Stimulated activated CD4-positive, alpha-beta T cell treated with anti-CD3 and anti-CD28 coated beads, Interleukin-4, amount 100 ng/mL, for 48 hours (primary cell): ENCODE results near the gene GSG1L.
A peak's percentile ranks its signal among the peaks of the same experiment; 100 is the strongest.
"Not testable (repeated sequence)": the region's sequence is repeated elsewhere in the genome, so short reads cannot be mapped to it uniquely, and the experiment has no call there.

Source experiments
- DNase-seq, 2 donors: peaks; one replicate each; pipeline ENCODE4 v3.0.0-alpha.2; 2020; ENCODE audit warnings: low read depth in 2 of 2

GSG1L gene

DNA sequence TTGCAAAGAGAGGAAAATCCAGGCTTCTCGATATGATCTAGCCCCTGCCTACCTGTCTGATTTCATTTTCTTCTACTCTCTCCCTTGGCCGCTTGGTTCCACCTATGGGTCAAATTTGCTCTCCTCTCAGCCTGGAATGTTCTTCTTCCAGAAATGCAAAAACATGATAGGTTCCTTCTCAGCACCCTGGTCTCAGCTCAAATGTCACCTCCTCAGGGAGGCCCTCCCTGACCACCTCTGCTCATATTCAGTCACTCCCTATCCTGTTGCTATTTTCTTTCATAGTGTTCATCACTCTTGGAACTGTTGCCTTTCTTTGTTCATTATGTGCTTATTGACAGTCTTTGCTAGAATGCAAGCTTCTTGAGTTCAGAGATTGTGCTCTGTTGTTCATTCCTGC lies 305.0 kb downstream of the GSG1L start:
- no peak for DNase-seq

DNA sequence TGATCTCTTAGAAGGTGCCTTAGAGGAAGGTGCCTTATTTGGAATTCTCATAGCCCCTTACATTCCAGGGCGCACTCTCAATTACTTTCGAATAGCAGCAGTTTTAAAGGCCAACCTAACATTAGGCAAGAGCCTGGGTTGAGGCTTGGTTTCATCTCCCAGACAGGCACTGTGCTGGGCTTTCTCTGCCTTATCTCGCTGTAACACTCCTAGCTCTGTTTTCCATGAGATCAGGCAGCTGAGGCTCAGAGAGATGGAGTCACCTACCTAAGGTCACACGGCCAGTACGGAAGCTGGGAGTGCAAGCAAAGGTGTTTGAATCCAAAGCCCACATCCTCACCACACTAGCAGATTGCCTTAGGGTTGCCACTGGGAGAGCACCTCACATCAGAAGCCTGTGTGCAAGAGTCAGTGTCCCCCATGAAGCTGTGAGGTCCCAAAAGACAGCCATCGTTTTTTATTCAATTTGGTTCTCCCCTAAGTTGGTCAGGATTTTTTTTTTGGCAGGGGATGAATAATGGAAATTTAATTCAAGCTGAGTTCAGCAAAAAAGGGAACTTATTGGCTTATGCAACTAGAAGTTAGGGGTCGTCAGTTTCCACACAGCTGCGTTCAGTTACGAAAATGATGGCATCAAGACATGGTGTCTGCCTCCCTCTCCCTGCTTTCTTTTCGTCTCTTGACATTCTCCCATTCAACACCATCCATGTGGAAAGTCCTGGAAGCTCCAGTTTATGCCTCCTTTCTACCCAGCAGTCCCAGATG lies 307.1 kb downstream of the GSG1L start:
- no peak for DNase-seq

DNA sequence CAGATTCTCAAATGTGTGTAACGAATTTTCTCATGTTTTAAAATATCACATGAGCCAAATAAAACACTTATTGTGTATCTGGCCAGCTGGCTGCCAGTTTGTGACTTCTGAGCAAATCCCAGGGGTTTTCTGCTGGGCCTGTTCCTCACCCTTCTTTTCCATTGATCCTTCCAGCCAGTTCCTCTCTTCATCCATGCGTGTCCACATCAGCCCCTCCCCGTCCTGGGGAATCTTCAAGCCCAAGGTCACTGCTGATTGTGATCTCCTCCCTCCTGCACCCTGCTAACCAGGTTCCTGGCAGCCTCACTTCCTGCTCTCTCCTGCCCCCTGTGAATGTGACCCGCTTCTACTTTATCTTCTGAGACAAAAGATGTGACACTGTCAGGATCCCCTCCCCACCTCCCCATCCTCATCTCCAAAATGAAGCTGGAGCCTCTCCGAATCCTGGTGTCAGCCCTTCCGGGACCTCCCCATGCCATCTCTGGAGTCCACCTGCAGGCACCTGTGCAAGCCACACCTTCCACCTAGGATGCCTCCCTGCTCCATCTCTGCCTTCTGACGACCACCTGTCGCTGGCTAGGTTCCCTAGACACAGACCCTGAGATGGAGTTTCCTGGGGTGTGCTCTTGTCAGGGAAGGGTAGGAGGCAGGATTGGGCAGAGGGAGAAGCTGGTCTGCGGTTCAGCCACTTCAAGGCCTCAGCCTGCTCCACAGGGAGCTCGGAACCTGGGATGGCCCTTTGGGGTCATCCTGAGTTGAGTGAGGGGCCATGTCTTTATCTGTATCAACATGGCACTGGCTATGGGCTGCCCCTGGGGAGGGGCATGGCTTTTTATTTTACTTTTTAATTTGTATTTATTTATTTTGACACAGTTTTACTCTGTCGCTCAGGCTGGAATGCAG lies 308.5 kb downstream of the GSG1L start:
- no peak for DNase-seq

DNA sequence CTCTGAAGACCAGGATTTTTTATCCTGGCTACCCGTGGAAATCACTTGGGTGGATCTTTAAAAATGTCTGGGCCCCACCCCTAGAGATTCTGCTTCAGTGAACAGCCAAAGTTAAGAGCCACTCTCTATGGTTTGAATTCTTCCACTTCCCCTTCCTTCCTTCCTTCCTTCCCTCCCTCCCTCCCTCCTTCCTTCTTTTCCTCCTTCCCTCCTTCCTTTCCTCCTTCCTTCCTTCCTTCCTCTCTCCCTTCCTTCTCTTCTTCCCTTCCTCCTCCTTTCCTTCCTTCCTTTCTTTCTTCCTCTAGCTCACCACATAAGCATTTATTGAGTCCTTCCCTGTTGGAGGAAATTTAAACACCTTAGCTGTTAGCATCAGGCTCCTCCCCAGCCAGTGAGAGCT lies 310.0 kb downstream of the GSG1L start:
- DNase-seq = no peak

DNA sequence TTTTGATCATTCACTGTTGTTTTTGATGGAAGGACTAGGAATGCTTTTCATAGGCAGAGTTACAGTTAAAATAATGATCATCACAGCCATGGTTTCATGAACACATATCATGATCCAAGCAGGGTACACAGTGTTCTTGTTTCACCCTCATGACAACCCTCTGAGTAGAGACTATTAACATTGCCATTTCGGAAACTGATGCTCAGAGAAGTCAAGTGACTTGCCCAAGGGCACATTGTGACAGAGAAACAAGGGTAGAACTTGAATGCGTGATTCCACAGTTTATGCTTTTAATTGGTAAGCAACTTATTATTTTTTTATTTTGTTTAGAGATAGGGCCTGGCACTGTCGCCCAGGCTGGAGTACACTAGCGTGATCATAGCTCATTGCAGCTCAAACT lies 311.3 kb downstream of the GSG1L start:
- DNase-seq = no peak

DNA sequence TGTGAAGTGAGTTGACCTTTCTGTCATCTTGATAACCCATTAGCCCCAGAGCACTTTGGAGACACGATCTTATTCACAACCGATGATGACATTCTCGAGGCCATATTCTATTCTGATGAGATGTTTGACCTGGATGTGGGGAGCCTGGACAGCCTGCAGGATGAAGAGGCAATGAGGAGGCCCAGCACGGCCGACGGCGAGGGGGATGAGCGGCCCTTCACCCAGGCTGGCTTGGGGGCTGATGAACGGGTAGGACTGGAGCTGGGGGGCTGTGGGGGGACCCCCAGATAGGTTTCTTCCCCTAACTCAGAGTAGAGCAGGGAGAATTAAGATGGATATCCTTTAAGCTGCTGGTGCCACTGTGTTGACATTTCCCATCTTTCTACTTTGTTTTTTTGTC lies 311.8 kb downstream of the GSG1L start:
- DNase-seq = no peak

DNA sequence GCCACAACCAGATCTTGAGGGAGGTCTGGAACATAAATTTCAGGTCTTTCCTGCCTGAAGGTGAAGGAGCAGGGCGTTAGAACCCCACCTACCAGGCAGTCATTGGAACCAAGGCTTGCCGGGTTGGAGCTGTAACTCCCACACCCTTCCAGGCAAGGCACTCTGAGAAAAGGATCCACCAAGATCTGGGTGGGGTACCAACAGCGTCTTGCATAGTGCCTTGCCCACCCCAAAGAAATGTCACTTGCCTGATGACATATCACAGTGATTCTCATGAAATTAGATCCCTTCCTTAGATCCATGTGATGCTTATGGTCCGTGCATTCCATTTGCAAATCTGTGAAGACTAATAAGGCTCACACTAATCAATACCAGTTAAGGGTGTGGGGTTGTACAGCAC lies 312.3 kb downstream of the GSG1L start:
- no peak for DNase-seq

DNA sequence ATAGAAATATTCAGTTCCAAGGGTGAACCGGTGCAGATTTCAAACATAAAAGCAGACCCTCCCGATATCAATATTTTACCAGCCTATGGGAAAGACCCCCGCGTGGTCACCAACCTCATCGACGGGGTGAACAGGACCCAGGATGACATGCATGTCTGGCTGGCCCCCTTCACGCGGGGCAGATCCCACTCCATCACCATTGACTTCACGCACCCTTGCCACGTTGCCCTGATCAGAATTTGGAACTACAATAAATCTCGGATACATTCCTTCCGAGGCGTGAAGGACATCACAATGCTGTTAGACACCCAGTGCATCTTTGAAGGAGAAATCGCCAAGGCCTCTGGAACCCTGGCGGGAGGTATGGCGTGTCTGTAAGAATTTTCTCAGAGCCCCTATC lies 313.6 kb downstream of the GSG1L start:
- no peak for DNase-seq

DNA sequence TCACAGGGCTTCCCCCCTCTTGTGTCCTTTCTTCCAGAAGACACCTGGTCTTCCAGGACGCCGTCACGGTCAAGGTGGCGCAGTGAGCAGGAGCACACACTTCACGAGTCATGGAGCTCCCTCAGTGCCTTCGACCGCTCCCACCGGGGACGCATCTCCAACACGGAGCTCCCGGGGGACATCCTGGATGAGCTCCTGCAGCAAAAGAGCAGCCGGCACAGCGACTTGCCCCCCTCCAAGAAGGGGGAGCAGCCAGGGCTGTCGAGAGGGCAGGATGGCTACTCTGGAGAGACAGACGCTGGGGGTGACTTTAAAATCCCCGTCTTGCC lies 314.0 kb downstream of the GSG1L start:
- DNase-seq = no peak

DNA sequence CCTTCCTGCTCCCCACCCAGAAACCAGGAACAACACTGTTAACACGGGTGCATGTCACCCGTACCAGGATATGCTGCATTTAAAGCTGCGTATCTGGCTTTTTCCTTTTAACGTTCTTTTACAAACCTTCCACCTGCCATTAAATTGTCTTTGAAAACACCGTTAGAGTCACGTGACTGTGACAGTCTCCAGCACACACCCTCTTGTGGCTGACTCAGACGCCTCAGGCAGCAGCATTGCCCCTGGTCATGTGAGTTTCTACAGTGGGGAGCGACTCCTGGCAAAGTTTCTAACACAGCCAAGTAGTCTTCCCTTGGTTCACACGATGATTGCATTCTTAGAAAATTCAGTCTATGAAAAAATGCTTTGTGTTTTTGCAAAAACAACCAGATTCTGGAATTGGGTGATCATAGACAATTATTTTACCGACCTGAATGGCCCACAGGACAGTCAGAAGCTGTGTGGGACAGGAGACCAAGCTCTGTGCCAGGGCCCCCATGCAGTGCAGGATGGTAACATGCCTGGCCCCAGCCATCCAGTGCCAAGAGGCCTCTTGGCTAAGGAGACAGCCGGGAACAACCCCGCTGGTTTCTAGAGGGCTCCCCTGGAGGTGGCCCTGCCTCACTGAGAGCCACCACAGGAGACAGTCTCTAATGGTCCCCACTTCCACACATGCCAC lies 314.5 kb downstream of the GSG1L start:
- DNase-seq = peak in 1 of 2 donors; percentile 11

DNA sequence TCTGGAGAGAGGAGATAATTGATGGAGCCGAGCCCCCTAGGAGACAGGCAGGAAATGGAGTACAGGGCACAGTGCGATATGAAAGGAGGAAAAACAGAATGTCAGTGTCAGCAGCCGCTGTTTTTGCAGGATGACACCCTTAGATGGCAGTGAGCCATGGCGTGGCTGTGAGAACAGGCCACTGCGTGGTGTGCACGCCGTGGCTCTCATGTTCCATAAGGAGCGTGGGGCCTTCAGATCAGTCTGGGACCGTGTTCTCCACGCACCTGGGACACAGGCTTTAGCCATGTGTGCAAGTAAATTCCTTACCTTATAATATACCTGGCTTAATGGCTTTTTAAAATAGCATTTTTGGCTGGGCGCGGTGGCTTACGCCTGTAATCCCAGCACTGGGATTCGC lies 315.6 kb downstream of the GSG1L start:
- DNase-seq = no peak

DNA sequence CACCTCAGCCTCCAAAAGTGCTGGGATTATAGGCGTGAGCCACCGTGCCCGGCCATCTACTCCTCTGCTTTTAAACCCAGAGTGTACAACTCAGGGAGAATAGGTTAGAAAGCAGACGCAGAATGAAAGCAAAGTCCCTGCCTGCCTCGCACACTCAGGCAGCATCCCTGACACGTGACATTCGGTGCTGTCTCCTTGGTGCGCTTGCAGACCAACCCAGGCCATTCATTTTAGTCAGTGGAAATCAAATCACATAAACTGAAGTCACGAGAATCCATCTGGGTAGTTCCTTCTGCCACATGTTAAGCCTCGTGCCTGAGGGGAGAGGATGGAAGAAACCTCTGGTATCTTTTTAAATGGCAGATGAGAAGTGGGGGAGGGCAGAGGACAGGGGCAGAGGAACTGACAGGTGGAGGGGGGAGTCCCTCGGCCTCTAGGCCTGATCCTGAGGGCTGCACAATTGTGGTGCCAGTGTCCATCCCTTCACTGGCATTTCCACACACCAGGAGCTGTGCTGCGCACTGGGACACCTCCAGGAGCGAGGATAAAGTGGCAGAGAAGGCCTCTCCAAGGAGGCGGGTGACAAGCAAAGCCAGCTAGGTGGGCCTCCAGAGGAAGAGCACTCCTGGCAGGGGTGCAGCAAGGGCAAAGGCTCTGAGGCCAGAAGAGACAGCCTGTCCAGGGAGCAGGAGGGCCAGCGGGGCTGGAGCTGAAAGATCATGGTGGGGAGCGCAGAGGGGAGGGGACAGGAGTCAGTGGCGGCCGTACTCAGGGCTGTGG lies 317.2 kb downstream of the GSG1L start:
- no peak for DNase-seq

DNA sequence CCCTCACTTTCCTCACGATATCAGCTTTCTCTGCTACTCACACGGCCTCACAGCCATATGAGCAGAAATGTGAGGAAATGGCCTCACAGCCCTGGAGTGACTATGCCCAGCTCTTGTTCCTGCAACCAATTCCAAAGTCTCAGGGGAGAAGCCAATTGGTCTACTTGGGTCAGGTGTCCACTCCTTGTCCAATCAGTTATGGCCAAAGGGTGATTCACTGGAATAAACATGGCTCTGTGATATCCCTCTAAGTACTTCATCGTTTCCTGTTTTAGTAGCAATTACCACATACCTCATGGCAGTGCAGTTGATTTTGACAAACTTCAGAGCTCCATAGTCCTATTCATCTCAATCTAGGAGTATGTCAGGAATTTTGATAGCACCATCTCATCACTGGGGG lies 318.2 kb downstream of the GSG1L start:
- DNase-seq = no peak

DNA sequence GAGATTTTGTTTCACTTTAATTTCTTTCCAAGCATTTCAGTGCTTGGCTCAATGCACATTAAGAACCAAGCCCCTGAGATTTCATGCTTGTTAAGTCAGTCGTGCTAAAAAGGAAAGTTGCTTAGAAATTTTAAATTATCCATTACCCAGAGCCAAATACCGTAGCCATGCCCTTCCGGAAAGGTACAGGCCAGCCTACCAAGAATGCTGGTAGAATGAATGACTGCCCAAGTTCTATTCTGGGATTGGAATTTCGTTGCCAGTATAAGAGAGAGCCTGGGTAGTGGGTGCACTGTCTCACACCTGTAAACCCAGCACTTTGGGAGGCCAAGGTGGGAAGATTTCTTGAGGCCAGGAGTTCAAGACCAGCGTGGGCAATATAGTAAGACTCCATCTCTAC lies 319.6 kb downstream of the GSG1L start:
- no peak for DNase-seq

DNA sequence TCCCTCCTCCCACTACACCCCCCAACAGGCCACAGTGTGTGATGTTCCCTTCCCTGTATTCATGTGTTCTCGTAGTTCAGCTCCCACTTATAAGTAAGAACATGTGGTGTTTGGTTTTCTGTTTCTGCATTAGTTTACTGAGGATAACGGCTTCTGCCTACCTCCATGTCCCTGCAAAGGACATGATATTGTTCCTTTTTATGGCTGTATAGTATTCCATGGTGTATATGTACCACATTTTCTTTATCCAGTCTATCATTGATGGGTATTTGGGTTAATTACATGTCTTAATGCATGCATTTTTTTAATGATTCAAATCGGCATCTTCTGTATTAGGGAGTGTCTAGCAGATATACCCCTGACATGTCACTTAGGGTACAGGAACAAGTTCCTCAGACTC lies 320.5 kb downstream of the GSG1L start:
- not testable (repeated sequence) for DNase-seq

DNA sequence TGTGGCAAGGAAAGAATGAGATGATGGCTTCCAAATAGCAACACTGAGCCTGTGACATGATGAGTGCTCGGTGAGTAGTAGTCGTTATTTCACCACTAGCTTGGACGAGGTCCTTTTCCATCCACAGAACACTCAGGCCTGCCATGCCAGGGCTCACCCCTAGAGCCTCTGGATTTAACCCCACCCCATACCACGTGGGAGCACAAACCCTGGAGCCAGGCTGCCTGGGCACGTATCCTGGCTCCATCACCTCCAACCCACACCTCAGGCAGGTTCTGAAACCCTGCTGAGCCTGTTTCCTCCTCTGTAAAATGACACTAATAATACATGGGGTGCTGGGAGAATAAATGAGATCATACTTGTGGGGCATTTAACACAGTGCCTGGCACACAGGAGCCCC lies 321.2 kb downstream of the GSG1L start:
- DNase-seq = no peak

DNA sequence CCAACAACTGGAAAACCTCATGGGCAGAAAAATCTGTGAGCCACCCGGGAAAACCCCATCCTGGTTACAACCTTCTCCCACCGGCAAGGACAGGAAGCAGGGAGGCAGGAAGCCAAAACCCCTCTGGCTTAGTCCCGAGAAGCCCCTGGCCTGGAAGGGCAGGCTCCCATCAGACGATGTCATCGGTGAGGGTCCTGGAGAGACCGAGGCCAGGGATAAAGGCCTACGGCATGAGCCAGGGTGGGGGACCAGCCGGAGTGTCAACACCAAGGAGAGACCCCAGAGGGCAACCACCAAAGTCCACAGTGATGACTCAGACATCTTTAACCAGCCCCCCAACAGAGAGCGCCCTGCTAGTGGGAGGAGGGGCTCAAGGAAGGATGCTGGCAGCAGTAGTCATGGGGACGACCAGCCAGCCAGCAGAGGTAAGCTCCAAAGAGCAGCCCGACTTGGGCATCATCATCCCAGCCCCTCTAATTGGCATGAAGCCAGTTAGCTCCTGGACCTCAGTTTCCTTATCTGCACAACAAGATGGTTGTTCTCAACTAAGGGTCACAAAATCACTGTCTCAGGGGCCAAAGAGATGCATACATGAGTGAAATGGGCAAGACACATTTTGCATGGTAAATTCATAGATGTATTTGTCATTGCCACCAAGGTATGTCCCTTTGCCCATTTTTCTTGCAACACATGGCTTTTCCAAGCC lies 322.9 kb downstream of the GSG1L start:
- no peak for DNase-seq

DNA sequence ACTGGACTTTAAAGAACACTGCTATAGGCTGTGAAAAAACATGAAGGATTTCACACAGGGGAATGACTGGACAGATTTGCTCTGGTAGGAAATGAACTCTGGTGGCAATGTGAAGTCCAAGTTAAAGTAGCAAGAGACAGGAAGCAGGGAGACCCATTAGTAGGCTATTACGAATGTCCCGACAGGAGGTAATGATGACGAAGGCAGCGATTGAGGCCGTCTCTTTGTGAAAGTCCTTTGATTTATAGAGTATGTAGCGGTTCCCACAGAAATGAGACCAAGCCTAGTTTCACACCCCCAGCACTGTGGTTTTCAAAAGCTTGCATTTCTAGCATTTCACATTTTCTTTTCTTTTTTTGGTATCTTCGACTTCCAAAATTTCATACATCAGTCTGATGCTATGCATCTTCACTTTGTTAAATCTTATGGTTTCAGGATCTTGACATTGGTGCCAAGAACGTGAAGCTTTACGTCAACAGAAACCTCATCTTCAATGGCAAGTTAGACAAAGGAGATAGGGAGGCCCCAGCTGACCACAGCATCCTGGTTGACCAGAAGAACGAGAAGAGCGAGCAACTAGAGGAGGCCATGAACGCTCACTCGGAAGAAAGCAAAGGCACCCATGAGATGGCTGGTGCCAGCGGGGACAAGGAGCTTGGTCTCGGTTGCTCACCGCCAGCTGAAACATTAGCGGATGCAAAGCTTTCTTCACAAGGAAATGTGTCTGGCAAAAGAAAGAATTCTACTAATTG lies 323.7 kb downstream of the GSG1L start:
- DNase-seq = no peak

DNA sequence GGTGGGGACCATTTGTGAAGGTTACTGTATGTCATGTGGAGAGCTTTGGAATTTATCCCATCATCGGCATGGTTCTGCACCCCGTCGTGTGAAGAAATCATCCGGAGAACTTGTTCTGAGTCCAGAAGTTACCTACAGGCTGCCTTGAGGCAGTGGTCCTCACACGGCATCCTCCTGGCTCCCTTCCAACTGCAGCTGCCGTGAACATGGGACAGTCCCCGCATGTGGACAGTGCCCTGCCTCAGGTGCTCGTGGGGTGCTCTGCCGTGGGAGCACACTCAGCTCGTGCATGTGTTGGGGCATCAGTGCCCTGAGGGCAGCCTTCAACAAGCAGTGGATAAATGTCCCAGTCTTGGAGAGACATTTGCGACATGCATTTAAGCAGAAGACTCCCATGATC lies 324.9 kb downstream of the GSG1L start:
- no peak for DNase-seq
